ENCODE results near the gene HMGCS2.

DNA sequence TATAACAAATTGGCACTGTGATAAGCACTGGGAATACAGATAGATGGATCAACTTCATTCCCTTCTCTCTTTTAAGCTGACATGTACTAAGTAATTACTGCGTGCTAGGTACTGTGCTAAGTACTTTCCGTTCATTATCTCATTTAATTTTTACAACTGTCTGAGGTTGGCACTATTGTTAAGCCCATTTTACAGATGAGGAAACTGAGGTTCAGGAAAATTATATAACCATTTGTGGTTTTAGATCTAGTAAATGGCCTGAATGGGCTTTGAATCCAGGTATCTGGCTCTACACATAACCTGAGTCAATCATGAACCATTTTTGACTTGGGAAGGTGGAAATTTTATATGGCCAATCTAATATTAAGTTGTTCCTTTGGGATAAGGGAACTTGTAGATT is 3.6 kb upstream of the HMGCS2 start:
- no peak for TF ChIP-seq ELF4 (IDR thresholded peaks at IDR 0.05)
- TF ChIP-seq ZNF384 (IDR thresholded peaks at IDR 0.05) = no peak
